Esophagus mucosa (tissue), 1 donor: ENCODE results near the gene KCTD2. TPM values are rescaled to one million over a fixed set of nuclear protein-coding genes. Genes with fewer than 3 reads are reported as not detected.
A peak's percentile ranks its signal among the peaks of the same experiment; 100 is the strongest.
"Not testable (repeated sequence)": the region's sequence is repeated elsewhere in the genome, so short reads cannot be mapped to it uniquely, and the experiment has no call there.

ENCODE experiments used
- ATAC-seq: fragments of 200-7000 bp; cut with Tn5 transposase; one replicate; pipeline ENCODE4 v1.9.1; 2020
- total RNA-seq: library from RNA; stranded (reverse); gene quantifications from one replicate; pipeline ENCODE4 v1.2.4, GENCODE V29; 2023
- donor health status: DM: yes; HTN: yes; CAD: no.

KCTD2 gene
- 13.2 TPM for total RNA-seq

- ATAC-seq: peak; percentile 99
These were observed at the start of gene KCTD2, which contains the start of gene ATP5PD for GRCh38 chr17:75046407-75047289. Gene KCTD2, plus strand, starts transcription at chr17:75047225. Its CDS starts 26 bp downstream, at chr17:75047251. Gene ATP5PD, minus strand, starts transcription at chr17:75046969. Its CDS starts 4,319 bp downstream, at chr17:75042650.

GRCh38 chr17:74998783-74999182 is 48.2 kb upstream of the KCTD2 start:
- ATAC-seq: no peak

GRCh38 chr17:74999523-74999922 is 47.5 kb upstream of the KCTD2 start:
- ATAC-seq: no peak

DNA sequence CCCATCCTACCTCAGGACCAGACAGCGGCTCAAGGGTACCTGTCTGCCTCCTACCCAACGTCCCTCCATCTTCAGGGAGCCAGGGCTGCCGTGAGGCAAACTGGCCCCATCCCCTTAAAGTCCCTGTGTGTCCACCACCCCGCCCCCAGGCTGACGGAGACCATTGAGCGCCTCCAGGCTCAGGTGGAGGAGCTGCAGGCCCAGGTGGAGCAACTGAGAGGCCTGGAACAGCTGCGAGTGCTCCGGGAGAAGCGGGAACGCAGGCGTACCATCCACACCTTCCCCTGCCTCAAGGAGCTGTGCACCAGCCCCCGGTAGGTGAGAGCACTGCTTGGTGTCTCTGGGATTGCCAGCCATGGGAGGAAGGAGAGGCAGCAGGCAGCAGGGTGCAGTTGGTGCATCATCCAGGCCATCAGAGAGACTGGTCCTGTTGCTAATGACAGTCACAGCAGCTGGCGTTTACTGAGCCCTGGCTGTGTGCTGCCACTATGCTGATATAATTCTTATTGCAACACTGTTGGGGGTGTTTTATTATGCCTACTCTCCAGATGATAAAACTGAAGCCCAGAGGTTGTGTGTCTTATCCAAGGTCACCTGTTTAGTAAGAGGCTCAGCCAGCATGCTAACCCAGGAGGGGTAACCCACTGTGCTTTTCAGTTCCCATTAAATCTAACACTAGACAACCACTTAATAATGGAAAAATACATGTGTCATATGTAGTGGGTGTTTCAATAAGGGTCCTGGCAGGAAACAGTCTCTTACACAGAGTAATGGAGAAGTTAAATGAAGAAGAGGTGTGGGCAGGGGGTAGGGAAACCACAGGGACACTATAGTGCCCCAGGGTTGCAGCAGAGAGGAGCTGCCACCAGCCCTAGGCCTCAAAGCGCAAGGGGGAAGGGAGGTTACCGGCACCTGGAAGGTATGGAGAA is 44.8 kb upstream of the KCTD2 start:
- no peak for ATAC-seq

- no peak for ATAC-seq
These were observed 43.7 kb upstream of the KCTD2 start for GRCh38 chr17:75003070-75003956.

DNA sequence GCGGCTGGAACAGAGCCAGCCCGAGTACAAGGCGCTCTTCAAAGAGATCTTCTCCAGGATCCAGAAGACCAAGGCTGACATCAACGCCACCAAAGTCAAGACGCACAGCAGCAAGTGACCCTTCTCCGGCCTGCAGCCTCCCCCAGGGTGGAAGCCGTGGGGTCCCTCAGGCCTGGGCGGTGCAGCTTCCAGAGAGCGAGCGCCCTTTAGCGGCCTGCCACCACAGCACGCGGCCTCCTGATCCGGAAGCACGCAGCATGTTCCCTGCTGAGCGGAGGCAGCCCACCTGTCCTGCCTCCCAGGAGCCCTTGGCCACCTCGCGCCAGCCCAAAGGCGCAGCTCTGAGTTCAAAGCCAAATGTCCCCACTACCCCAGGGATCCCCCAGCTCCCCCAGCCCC is 43.1 kb upstream of the KCTD2 start:
- ATAC-seq: no peak

- ATAC-seq: no peak
These were observed 42.7 kb upstream of the KCTD2 start for GRCh38 chr17:75004371-75004770.

DNA sequence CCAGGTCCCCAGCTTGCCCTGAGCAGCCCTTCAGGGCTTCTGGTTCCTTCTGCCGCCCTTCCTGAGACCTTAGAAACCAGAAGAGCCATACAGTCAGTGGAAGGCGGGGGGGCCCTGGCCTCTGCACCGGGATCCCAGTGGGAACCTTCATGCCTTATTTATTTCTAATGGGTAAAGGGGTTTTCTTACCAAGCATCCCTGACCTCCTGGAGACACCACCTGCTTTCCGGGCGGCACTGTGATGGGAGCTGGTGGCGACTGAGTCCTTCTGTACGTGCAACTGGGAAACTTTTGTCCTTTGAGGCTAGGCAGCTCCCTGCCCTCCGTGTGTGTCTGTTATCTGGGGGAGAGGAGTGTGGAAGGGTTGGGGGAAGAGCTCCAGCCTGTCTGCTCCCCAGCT is 41.7 kb upstream of the KCTD2 start:
- ATAC-seq: no peak

DNA sequence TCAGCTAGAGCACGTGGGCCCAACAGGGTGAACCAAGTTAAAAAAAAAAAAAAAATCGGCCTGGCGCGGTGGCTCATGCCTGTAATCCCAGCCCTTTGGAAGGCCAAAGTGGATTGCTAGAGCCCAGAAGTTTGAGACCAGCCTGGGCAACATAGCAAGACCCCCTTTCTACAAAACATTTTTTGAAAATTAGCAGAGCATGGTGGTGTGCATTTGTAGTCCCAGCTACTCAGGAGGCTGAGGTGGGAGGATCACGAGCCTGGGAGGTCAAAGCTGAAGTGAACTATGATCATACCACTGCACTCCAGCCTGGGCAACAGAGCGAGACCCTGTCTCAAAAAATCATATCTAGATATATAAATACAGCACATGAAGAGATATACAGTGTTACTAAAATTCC is 40.9 kb upstream of the KCTD2 start:
- not testable (repeated sequence) for ATAC-seq

DNA sequence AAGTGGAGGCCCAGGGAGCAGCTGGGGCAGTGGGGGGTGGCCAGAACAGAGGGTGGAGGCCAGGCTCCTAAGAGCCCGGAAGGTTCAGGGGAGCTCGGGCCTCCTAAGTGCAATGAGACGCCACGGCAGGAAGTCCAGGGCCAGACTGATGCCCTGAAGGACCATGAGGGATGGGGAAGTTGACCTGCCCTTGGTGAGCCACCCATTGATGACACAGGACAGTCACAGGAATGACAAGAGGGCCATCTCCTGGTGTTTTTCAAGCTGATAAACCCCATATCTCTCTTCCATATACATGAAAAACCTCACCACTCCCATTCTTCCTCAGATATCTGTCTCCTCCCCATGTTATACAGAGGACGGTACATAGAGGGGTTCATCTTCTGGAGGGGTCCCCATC is 40.4 kb upstream of the KCTD2 start:
- no peak for ATAC-seq

DNA sequence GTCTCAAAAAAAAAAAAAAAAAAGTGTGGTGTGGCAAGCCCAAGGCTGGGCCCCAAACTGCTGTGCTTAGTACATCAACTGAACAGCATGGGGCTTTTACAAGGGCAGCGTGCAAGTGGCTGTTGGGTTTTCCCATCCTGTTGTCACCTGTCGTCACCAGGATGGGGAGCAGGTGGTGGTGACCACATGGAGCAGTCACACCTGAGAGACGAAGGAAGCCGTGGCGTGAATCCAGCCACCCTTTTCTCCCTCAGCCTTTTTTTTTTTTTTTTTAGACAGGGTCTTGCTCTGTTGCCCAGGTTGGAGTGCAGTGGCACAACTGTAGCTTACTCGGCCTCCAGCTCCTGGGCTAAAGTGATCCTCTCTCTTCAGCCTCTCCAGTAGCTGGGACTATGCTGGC is 38.7 kb upstream of the KCTD2 start:
- ATAC-seq: no peak

DNA sequence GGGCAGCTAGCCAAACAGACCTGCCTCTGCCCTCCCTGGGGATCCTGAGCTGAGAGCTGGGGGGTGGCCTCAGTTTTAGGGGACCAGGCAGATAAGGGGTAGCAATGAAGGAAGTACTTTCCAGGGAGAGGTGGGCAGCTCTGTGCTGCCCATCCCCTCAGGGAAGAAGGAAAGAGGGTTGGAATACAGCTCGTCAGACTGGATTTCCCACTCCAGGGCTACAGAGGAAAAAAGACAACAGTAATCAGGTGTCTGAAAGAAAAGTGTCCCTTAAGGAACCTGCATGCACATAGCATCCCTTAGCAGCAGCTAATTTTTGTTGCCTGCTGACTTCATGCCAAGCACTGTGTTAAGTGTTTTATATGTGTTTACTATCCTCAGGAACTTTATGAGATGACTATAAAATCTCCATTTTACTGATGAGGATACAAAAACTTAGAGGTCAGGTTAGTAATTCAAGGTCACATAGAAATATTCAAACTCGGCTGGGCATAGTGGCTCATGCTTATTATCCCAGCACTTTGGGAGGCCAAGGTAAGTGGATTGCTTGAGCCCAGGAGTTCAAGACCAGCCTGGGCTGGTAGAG is 37.8 kb upstream of the KCTD2 start:
- no peak for ATAC-seq

- ATAC-seq: peak; percentile 22
These were observed 36.2 kb upstream of the KCTD2 start for GRCh38 chr17:75010683-75011400.

GRCh38 chr17:75011401-75012095 is 35.5 kb upstream of the KCTD2 start:
- peak; percentile 52 for ATAC-seq

- no peak for ATAC-seq
These were observed 35.0 kb upstream of the KCTD2 start for GRCh38 chr17:75012096-75012345.

DNA sequence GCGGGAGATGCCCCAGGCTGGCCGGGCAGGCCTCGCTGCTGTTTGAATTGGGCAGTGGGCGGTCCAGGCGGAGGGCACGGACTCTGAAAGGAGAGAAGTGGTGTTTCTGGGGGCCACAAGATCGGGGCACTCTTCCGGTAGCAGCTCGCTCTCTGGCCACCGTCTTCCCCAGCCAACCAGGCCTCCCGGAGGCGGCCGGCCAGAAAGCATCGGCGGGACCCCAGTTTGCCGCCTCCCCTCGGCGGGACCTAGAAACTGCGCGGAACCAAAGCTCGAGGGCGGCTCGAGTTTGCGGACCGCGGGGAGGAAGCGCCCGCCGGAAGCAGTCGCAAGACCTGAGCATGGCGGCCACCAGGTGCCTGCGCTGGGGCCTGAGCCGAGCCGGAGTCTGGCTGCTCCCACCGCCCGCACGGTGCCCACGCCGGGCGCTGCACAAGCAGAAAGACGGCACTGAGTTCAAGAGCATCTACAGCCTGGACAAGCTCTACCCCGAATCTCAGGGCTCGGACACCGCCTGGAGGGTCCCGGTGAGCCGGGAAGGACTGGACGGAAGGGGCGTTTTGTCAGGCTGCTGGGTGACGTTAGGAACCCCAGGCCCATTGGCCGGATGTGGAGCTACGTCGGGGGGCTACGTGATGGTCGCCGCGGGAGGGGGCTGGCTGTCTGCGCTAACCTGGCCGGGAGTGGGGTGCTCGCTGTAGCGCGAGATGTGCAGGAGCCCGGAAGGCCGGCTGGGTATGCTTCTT is 34.5 kb upstream of the KCTD2 start, which contains the start of gene MRPL58:
Gene MRPL58, plus strand, starts transcription at position 325 of the 746 bp plus-strand sequence. Its CDS starts 17 bp downstream, at position 342.
- ATAC-seq: peak; percentile 86

- ATAC-seq: no peak
These were observed 33.9 kb upstream of the KCTD2 start for GRCh38 chr17:75013092-75013559.

DNA sequence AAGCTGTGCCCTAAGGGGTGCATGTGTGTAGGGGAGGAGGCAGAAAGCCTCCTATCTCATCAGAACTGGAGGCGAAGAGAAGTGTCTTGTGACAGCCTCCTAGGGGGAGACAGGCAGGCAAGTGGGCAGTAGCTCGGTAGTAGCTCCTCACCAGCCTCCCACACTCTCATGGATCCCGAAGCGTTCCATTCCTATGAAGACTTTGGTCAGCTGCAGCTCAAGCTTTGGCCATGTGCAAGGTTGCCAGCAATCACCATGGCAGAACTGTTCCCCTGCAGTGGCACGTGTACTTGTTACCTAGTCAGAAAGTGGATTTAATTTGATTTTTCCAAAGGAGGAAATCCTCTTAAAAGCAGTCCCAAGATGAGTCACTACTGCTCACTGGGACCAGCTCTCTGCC is 27.9 kb upstream of the KCTD2 start:
- ATAC-seq: no peak

- ATAC-seq: no peak
These were observed 27.3 kb upstream of the KCTD2 start for GRCh38 chr17:75019710-75020109.
